ENCODE results near the gene DNMBP. TPM values are rescaled to one million over a fixed set of nuclear protein-coding genes. Genes with fewer than 3 reads are reported as not detected.

Gene DNMBP
- 12.8 and 16.1 TPM in 2 replicates for total RNA-seq
- 8.5 TPM for polyA plus RNA-seq (2012)

GRCh38 chr10:100009793-100010676 lies at the start of gene DNMBP:
TSS of gene DNMBP (minus strand) at chr10:100009947. CDS start at chr10:99972124, 37,823 bp downstream.
- DNase-seq (ENCODE audit: low read depth), result peak; percentile 85

- DNase-seq (ENCODE audit: low read depth), result no peak
Measured at GRCh38 chr10:100057948-100058347, 48.2 kb upstream of the DNMBP start.

- DNase-seq (ENCODE audit: low read depth), result no peak
Measured at GRCh38 chr10:100053686-100054460, 44.1 kb upstream of the DNMBP start.

- peak; percentile 89 for DNase-seq (ENCODE audit: low read depth)
Measured at GRCh38 chr10:100046021-100046486, 36.3 kb upstream of the DNMBP start.

GRCh38 chr10:100045592-100045991 lies 35.8 kb upstream of the DNMBP start:
- DNase-seq (ENCODE audit: low read depth), result no peak

GRCh38 chr10:100043796-100044195 lies 34.0 kb upstream of the DNMBP start:
- peak; percentile 92 for DNase-seq (ENCODE audit: low read depth)

GRCh38 chr10:100043344-100043743 lies 33.6 kb upstream of the DNMBP start:
- peak; percentile 50 for DNase-seq (ENCODE audit: low read depth)

GRCh38 chr10:100041306-100042002 lies 31.7 kb upstream of the DNMBP start:
- DNase-seq (ENCODE audit: low read depth), result peak; percentile 59

- no peak for DNase-seq (ENCODE audit: low read depth)
Measured at GRCh38 chr10:100038561-100039071, 28.9 kb upstream of the DNMBP start.

- no peak for DNase-seq (ENCODE audit: low read depth)
Measured at GRCh38 chr10:100037758-100038315, 28.1 kb upstream of the DNMBP start.

GRCh38 chr10:100036850-100037249 lies 27.1 kb upstream of the DNMBP start:
- DNase-seq (ENCODE audit: low read depth), result no peak

GRCh38 chr10:100033766-100034418 lies 24.1 kb upstream of the DNMBP start:
- DNase-seq (ENCODE audit: low read depth), result no peak

- DNase-seq (ENCODE audit: low read depth), result no peak
Measured at GRCh38 chr10:100027416-100027815, 17.7 kb upstream of the DNMBP start.

- peak; percentile 89 for DNase-seq (ENCODE audit: low read depth)
Measured at GRCh38 chr10:100025576-100025975, 15.8 kb upstream of the DNMBP start.

- DNase-seq (ENCODE audit: low read depth), result no peak
Measured at GRCh38 chr10:100024748-100025147, 15.0 kb upstream of the DNMBP start.

- peak; percentile 53 for DNase-seq (ENCODE audit: low read depth)
Measured at GRCh38 chr10:100022403-100022802, 12.7 kb upstream of the DNMBP start.

- peak; percentile 66 for DNase-seq (ENCODE audit: low read depth)
Measured at GRCh38 chr10:100021322-100021721, 11.6 kb upstream of the DNMBP start.

GRCh38 chr10:100020886-100021253 lies 11.1 kb upstream of the DNMBP start:
- DNase-seq (ENCODE audit: low read depth), result no peak

GRCh38 chr10:100020142-100020885 lies 10.6 kb upstream of the DNMBP start:
- peak; percentile 35 for DNase-seq (ENCODE audit: low read depth)

GRCh38 chr10:100019787-100020141 lies 10.0 kb upstream of the DNMBP start:
- no peak for DNase-seq (ENCODE audit: low read depth)

All from myocyte (in vitro differentiated cells).